Measurements from ENCODE around the gene ZMIZ1.
"Not testable (repeated sequence)": the region's sequence is repeated elsewhere in the genome, so short reads cannot be mapped to it uniquely, and the experiment has no call there.

Gene ZMIZ1

GRCh38 chr10:79336276-79336675, 267.5 kb downstream of the ZMIZ1 start:
- H3K4me3 ChIP-seq (ENCODE audit: low read length), result no peak overlapping the region
- no peak for TF ChIP-seq CTCF (conservative IDR thresholded peaks at IDR 0.05; ENCODE audit: low read depth, low read length)
- DNase-seq (ENCODE audit: low read depth), result no peak

- no peak for DNase-seq (ENCODE audit: low read depth)
- TF ChIP-seq CTCF (conservative IDR thresholded peaks at IDR 0.05; ENCODE audit: low read depth, low read length), result no peak
- no peak overlapping the region for H3K4me3 ChIP-seq (ENCODE audit: low read length)
These were observed 268.0 kb downstream of the ZMIZ1 start for GRCh38 chr10:79336739-79337138.

- H3K4me3 ChIP-seq (ENCODE audit: low read length); DNase-seq (ENCODE audit: low read depth): not testable (repeated sequence)
These were observed 269.2 kb downstream of the ZMIZ1 start for GRCh38 chr10:79337783-79338469.

GRCh38 chr10:79339266-79339665, 270.5 kb downstream of the ZMIZ1 start:
- no peak for DNase-seq (ENCODE audit: low read depth)
- no peak overlapping the region for H3K4me3 ChIP-seq (ENCODE audit: low read length)
- TF ChIP-seq CTCF (conservative IDR thresholded peaks at IDR 0.05; ENCODE audit: low read depth, low read length), result no peak

- DNase-seq (ENCODE audit: low read depth), result peak; percentile 43
- no peak overlapping the region for H3K4me3 ChIP-seq (ENCODE audit: low read length)
- TF ChIP-seq CTCF (conservative IDR thresholded peaks at IDR 0.05; ENCODE audit: low read depth, low read length), result no peak
These were observed 272.0 kb downstream of the ZMIZ1 start for GRCh38 chr10:79340646-79341244.

- H3K4me3 ChIP-seq (ENCODE audit: low read length), result no peak overlapping the region
- TF ChIP-seq CTCF (conservative IDR thresholded peaks at IDR 0.05; ENCODE audit: low read depth, low read length), result no peak
- DNase-seq (ENCODE audit: low read depth), result no peak
These were observed 273.6 kb downstream of the ZMIZ1 start for GRCh38 chr10:79342295-79342761.

- no peak for DNase-seq (ENCODE audit: low read depth)
- no peak for TF ChIP-seq CTCF (conservative IDR thresholded peaks at IDR 0.05; ENCODE audit: low read depth, low read length)
- H3K4me3 ChIP-seq (ENCODE audit: low read length), result no peak overlapping the region
These were observed 274.2 kb downstream of the ZMIZ1 start for GRCh38 chr10:79342811-79343561.

Measured in retinal pigment epithelial cell (primary cell).